GM19099 (cell line): Measurements from ENCODE around the gene MINDY4.

Experiments
- POLR2A ChIP-seq: IDR thresholded peaks from 3 replicates; pipeline ENCODE4 v1.6.1; 2011; ENCODE audit warnings: low read depth; ENCODE audit not compliant: insufficient read length; ENCODE audit errors: extremely low read depth

The MINDY4 gene

DNA sequence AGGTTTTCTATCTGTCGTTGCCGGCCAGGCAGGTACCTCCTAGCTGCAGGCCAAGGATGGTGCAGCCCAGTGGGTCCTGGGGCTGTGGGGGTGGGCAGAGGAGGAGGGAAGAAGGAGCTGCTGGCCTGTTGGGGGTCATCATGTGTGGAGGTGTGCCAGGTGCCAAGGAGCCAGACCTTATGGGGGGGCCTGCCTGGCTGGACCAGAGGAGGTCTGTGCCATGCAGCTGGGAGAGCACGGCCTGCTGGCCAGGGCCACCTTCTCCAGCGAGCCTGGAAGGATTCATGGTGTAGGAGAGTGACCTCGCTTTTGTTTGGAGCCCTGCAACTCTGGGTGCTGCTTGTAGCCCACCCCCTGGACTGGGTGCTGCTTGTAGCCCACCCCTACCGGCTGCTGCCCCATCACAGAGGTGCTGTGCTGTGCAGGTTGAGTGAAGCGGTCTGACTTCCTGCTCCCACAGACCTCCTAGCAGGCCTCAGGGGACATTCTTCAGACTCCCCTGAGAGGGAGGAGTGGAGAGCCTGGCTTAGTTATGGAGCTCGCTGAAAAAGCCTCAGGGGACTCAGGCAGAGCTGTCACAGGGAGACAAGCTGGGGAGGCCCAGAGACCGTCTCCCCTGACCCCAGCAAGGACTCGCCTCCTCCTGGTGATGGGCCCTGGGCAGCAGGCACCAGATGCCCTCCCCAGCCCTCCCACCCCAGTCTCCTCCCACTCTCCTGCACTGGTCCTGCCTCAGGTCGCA is 72.7 kb downstream of the MINDY4 start:
- no peak for TF ChIP-seq POLR2A

DNA sequence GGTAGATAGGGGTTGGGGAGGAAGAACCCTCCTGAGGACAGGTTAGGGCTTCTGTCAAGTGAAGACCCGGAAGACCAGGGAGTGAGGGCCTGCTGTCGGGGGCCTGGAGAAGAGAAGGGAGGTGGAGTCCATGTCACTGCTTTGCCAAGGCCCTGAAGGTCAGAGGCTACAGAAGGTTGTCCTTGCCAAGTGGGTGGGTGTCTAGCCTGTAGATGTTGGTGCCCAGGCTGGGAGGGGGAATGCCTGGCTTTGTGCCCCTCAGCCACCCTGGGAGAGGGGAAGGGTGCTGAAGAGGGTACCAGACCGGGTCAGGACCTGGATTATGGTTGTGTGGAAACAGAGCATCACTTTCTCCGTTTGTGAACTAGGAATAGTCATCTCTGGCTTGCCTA is 73.3 kb downstream of the MINDY4 start:
- no peak for TF ChIP-seq POLR2A

DNA sequence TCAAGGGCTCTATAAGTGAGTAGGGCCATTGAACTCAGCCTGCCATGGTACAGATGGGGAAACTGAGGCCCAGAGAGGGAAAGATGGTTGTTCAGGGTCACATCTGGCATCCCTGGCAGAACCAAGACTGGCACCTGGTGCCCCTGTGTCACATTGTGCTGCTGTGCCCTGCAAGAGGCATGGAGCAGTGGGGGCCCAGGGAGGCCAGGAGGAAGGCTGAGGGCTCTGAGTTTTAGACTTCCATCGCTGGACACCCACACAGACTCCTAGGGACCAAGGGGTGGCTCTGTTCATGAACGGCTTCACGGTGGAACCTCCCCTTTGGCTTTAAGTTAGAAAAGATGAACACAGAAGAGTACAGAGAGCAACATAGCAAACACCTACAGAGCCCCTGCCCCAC is 73.7 kb downstream of the MINDY4 start:
- TF ChIP-seq POLR2A = no peak

DNA sequence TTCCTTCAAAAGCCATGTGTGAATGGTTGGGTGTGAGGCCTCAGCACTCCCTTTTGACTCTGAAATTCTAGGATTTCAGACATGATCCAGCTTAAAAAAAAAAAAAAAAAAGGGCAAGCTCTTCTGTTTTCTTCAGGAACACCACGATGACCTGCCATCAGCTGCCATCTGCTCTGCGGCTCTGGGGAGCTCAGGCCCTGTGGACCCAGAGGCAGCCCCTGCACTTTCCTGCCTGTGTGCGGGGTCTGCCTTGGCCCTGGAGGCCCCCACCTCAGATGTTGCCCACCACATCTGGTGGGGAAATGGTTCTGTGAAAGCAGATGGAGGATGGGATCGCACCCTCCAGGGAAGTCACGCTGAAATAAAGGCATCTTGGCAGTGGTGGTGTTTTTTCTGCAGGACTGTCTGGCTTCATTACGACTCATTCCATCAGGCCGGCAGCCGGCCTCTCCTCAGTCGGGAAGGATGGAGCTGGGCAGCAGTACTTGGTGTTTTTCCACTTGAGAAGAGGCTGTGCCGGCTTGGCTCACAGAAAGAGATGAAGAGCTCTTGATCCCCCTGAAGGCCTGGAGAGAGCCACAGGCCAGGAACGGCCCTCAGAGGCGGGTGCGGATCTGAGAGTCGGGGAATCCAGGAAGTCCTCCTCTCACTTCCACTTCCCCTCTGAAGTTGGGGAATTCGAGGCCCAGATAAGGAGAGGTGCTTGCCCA is 74.4 kb downstream of the MINDY4 start:
- TF ChIP-seq POLR2A = no peak

DNA sequence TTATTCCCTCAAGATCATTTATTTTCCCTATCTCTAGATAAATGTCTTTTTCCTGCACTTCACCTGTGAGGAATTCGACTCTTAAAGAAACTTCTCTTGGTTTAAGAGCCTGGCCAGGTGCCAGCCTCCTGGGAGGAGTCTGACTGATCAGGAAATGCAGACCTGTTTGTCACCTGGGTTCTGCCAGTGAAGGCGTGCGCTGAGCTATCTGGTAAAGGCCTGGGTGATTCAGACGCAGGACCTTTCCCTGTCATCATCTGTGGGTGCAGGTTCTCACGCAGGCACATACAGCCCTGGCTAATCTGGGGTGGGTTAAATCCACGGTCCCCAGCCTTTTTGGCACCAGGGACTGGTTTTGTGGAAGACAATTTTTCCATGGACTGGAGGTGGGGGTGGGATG is 75.2 kb downstream of the MINDY4 start:
- TF ChIP-seq POLR2A = no peak

DNA sequence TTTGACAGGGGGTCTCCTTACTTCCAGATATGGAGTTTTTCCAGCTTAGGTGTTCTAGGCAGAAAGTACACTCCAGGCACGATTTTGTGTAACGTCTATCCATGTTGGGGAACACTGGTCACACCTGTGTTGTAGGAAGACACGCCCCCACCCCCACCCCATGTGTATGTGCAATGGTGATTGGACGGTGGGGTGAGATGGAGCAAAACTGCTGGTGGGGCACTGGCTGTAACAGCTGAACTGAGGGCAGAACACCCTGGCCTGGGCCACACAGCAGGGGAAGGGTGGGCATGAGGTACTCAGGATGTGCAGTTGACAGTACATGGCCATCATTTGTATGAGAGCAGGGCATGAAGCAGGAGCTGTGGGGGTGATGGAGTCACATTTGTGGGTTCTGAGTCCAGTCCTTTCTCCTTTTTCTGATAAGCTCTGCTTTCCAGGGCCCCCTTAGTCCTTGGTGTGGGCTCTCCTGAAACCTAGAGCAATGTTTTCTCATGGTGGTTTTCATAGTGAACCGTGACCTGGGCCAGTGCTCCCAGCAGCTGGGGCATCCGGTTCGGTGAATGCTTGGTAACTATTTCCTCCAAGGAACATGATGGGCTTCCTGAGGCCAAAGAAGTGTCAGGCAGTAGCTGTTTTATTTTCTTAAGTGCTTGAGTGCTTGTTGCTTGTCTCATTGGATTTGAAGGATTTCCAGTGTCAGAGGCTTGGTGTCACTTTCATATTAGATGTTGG is 77.1 kb downstream of the MINDY4 start:
- no peak for TF ChIP-seq POLR2A

DNA sequence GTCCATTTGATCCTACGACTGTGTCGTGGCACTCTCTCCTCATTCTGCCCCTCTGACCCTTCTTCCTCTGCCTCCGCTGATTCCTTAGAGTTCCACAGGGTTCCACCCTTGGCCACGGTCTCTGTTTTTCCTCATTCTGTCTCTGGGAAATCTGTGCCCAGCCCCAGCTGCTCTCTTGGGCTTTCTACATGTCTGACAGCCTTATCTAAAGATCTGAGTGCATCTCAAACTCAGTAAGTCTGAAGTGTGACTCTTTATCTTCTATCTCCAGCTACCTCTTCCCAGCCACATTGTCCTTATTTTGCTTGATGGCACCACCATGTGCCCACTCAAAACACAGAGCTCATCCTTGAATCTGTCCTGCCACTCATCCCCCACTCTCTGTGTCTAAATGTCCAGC is 78.3 kb downstream of the MINDY4 start:
- no peak for TF ChIP-seq POLR2A

DNA sequence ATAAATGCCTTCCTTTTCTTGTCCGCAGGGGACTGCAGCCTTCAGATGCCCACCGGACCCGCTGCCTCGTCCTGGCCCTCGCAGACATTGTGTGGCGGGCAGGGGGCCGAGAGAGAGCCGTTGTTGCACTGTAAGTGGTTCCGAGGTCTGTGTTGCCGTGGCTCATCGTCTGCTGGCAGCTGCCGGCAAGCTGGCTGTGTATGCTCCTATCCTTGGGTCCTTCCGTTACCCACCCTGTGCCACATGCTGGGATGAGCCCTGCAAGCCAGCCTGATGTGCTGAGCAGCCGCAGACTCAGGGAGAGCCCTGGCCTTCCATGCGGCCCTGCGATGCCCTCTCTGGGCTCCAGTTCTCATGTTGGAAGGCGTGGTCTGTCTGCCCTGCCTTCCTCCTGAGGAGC is 79.2 kb downstream of the MINDY4 start:
- no peak for TF ChIP-seq POLR2A

DNA sequence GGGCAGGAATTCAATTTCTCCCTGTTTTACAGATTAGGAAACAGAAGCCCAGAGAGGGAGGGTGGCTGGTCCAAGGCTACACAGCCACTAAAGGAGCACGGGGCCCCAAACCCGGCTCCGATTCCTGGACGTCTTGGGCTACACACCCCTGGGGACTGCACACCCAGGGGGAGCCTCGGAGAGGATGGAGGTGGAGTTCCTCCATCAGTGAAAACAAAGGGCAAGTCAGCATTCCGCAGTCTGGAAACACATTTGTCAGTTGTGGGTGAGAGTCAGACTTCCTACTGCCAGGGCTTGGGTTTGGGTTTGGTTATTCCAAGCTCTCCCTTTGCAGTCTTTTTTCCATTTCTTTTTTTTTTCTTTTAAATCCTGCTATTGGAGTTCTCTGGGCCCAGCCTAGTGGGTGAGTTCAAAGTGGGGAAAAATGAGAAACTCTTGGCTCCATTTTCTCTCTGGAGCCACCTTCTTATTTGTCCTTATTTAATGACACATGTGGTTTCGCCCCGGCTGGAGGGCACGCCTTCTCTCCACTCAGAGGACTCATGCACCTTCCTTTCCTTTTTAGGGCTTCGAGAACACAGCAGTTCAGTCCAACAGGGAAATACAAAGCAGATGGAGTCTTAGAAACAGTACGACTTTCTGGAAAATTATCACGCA is 80.6 kb downstream of the MINDY4 start:
- no peak for TF ChIP-seq POLR2A

DNA sequence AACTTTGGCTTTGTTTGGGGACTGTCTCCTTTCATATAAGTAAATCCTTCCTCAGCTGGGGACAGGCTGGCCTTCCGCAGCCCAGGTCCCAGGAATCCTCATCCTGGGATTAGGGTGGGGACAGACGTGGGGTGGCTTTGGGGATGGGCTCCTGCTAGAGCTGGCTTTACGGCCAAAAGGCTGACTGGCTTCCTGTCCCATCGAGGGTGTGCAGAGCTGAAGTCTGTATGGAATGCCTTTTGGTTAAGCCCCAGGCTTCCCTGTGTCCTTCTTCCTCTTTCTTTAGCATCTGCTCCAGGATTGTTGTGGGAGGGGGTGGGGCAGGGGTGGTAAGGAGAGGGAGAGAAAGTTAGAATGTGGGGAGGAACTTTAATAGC is 81.1 kb downstream of the MINDY4 start:
- no peak for TF ChIP-seq POLR2A

DNA sequence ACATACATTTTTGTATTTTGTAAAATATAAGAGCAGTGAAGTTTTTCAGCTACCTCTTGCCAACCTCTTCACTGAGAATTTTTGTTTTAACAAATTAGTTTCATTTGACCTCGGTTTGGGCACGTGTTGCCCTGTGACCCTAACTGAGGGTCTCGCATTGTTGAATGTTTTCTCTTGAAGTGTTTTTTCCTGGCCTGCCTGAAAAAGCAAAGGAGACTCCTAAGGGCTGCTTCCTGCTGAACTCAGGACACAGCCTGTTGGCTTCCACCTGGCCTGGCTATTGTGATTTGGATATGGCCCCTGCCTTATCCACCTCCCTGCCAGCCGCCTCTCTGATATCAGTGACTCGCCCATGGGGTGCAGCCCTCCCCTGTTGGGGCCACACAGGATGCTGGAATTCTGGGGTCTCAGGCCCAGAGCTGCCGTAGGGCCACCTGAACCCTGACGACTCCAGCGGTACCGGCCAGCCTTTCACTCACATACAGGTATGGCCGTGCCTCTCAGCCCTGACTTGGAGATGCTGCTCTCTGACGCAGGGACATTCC is 81.6 kb downstream of the MINDY4 start:
- no peak for TF ChIP-seq POLR2A

DNA sequence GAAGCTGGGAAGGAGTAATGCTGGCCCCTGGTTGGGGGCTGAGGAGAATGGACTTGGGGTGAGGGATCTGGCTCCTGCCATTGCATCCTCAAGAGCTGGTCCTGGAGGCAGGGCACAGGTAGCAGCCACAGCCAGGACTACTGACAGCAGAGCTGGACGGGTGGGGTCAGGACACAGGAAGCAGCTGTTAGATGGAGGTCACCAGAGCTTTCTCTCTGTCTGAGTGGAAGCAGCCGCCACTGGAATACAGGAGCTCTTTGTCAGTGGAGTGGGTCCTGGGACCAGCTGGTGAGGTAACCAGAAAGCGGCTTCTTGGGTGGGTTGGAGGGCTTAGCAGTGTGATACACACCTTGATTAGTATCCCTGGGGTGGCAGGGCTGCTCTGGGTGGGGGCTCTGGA is 82.4 kb downstream of the MINDY4 start:
- TF ChIP-seq POLR2A = no peak

DNA sequence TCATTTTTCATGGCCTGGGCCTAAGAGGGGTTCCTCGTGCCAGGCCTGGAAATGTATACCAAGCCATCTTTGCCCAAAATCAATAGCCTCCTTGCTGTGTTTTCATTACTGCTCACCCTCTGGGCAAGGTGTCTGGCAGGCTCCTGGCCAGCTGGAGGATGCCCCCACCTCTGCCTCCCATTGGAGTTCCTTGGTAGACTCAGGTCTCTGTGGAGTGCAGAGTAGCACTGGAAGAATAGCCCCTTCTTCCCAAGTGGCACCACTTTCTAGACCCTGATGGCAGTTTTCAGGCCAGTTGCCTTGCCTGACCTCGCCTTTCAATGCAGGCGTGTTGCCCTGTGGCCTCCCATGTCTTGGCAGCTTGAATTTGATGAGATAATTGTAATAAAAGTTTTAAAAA is 84.7 kb downstream of the MINDY4 start:
- TF ChIP-seq POLR2A = no peak

DNA sequence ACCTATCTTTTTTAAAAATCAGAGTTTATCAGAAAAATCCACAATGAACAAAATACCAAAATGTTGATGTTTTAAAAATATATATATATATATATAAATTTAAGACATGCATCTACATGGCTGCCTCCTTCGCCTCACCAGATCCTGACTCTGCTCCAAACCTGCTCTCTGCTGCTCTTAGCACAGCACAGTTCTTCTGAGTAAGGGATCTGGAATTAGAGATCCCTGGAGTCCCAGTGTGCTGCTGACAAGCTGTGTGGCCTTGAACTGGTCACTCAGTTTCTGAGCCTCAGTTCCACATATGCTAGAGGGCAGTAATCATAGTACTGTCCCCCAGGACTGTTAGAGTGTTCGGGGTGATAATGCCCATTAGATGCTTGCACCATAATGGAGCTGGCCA is 87.4 kb downstream of the MINDY4 start:
- no peak for TF ChIP-seq POLR2A

DNA sequence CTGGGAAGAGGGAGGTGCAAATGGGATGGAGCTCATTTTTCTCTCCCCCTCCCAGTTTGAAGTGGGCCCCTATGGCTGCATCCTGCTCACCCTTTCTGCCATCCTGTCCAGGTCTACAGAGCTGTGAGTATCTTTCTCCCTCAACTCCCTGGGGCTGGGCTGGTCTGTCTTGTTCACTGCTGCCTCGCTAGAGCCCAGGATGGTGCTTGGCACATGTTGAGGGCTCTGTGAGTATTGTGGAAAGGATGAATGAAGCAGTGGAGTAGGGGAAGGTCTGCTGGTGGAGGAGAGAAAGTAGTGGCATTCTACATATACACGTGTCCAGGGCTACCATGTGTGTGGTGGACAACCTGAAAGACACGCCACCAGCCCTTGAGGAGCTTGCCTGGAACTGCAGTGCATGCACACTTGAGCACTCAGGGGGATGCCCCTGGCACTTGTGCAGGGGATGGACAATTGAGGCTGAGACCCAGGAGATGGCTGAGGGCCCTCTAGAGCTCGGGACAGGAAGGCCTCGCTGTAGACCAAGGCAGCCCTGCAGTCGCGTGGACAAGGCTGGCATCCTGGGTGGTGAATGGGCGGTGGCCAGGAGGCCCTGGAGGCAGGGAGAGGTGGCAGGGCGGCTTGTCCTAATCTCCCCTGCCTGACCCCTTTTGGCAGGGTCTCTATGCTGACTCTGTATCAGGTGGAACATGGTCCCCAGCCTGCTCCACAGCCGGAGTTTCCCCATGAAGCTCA is 88.2 kb downstream of the MINDY4 start:
- TF ChIP-seq POLR2A = no peak

DNA sequence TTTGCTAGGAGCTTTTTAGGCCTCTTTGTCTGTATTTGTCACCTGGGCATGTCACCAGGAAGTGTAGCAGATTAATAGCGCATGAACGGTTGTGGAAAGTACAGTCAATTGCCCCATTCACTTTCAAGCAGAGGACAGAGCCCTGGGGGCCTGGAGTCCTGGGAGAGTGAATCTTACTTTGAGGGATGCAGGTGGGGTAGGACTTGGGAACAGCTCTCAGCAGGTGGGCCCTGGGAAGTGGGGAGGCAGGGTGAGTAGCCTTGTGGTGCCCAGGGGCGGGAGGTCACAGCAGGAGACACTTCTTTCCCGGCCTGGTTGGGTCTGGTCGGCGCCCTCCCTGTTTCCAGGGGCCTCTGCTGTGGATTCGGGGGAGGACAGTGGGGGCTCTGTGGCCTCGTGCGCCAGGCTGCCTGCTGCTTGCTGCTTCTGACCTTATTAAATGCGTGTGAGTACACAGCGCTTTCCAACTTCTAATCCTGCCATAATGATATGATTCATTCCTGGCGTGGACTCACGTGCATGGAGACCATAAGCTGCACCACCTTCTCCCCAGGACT is 88.8 kb downstream of the MINDY4 start:
- TF ChIP-seq POLR2A = no peak
